GM06990 (cell line): ENCODE measurements around the gene SPATC1L.

ENCODE experiments used
- DNase-seq: peaks from one replicate; pipeline ENCODE4 v3.0.0-alpha.2; 2011; ENCODE audit not compliant: insufficient read length; ENCODE audit errors: extremely low read depth
- H3K27me3 ChIP-seq: replicated peaks from 2 replicates; pipeline ENCODE4 v1.6.0; 2011; ENCODE audit warnings: low read length; ENCODE audit not compliant: control insufficient read depth, insufficient read depth
- H3K36me3 ChIP-seq: 2 replicates; pipeline ENCODE4 v1.5.1; 2011; ENCODE audit warnings: low read length; ENCODE audit not compliant: control insufficient read depth, insufficient read depth
- H3K4me3 ChIP-seq: replicated peaks from 2 replicates; pipeline ENCODE4 v1.5.1; 2011; ENCODE audit warnings: low read depth, mild to moderate bottlenecking, control low read depth, low read length
- CTCF ChIP-seq: IDR thresholded peaks from 2 replicates; pipeline ENCODE4 v1.5.1; 2011; ENCODE audit warnings: low read length, control low read depth, mild to moderate bottlenecking, inconsistent platforms; ENCODE audit not compliant: insufficient read depth, poor library complexity, severe bottlenecking

SPATC1L gene

DNA sequence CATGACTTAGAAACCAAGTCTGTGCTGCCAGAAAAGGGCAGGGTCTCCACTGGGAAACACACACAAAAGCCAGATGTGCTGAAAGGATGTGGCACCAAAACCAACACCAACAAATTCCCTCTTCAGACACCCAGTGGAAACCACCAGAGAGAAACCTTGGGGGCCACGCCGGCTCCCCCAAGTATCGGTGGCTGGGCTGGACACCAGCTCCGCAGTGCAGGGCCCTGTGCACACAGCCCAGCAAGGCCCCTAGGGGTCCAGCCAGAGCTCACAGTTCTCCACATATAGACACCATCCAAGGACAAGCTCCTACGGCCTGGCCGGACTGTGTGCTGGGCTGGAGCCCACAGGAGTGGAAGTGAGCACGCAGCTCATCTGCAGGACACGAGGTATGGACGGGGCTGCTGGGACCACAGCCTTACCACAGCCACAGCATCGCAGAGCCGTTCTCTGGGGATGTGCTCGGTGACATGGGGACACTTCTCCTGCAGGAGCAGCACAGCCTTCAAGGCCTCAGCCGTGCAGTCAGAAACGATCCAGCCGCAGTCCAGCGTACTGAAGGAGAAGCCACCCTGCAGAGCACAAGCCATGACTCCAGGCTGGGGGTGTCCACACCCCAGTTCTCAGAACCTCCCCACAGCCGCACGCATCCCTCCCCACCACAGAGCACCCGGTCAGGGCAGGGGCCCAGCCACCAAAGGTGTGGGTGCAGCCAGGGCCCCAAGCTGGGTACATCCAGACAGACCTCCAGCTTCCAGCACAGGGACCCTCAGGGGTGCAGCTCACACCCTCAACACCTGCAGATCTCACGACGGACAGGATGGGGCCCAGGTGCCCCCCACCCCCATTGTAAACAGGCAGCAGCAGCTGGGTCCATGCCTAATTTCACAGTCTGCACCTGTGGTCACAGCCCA lies 23.0 kb upstream of the SPATC1L start:
- no peak for TF ChIP-seq CTCF
- Histone ChIP-seq H3K27me3 (no peaks in the 10 kb centered on the region), H3K4me3 (no peak overlapping the region), H3K36me3 (peaks cover 8% of the 10 kb centered on the region)
- no peak for DNase-seq

GRCh38 chr21:46206163-46207005 lies 22.1 kb upstream of the SPATC1L start:
- H3K4me3 ChIP-seq = no peak overlapping the region
- DNase-seq = no peak
- no peaks in the 10 kb centered on the region for H3K27me3 ChIP-seq
- peaks cover 8% of the 10 kb centered on the region for H3K36me3 ChIP-seq
- no peak for TF ChIP-seq CTCF

DNA sequence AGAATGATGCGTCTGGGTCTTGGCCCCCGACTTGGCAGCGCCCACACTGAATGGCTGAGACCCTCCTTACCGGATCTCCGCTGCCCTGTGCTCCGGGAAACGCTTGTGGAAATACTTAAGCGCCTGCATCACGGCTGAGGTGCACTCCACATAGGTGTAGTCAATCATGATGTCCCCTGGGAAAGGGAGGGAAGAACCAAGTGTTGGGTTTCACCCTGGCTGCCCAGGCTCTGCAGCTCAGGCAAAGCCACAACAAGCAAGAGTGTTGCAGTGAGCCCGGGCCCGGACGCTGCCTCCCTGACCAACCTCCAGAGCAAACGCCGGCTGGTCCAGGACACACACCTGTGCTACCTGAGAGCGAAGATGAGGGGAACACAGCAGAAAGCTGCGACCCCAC lies 21.5 kb upstream of the SPATC1L start:
- no peak for DNase-seq
- Histone ChIP-seq H3K36me3 (peaks cover 8% of the 10 kb centered on the region), H3K4me3 (no peak overlapping the region), H3K27me3 (no peaks in the 10 kb centered on the region)
- no peak for TF ChIP-seq CTCF

- peaks cover 8% of the 10 kb centered on the region for H3K36me3 ChIP-seq
- no peaks in the 10 kb centered on the region for H3K27me3 ChIP-seq
- no peak overlapping the region for H3K4me3 ChIP-seq
- no peak for DNase-seq
- no peak for TF ChIP-seq CTCF
Measured at GRCh38 chr21:46205166-46205565, 20.9 kb upstream of the SPATC1L start.

DNA sequence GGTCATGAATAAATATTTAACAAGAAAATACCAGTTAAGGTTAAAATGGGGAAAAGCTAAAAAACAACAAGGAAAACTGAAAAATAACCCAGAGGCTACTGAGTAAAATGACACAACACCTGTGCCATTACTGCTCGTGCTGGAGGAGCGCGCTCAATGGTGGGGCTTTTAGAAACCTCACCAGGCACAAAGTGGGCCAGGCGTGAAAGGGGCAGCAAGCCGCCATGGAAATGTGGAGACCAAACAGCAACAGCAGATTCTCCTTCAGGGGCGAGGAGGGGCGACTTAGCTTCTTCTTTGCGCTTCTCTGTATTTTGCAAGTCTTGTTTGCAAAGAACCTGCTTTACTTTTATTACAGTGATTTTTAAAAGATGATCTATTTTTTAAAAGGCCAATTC lies 18.9 kb upstream of the SPATC1L start:
- H3K27me3 ChIP-seq = no peaks in the 10 kb centered on the region
- no peak overlapping the region for H3K4me3 ChIP-seq
- peaks cover 10% of the 10 kb centered on the region for H3K36me3 ChIP-seq
- TF ChIP-seq CTCF = no peak
- DNase-seq = no peak
